HG03196 (cell line): Measurements from ENCODE around the gene TCF23.
"Not testable (repeated sequence)": the region's sequence is repeated elsewhere in the genome, so short reads cannot be mapped to it uniquely, and the experiment has no call there.

ENCODE experiments used
- ATAC-seq: cut with Tn5 transposase; IDR thresholded peaks from one replicate; pipeline ENCODE4 v1.9.1; 2021; ENCODE audit not compliant: unreplicated experiment

The TCF23 gene

GRCh38 chr2:27184115-27184514 is 35.3 kb downstream of the TCF23 start:
- no peak for ATAC-seq

GRCh38 chr2:27185331-27186026 is 36.7 kb downstream of the TCF23 start:
- ATAC-seq, result no peak

GRCh38 chr2:27186613-27187345 is 38.0 kb downstream of the TCF23 start:
- ATAC-seq, result no peak

- ATAC-seq, result no peak
These were observed 41.2 kb downstream of the TCF23 start for GRCh38 chr2:27189989-27190388.

GRCh38 chr2:27191070-27191829 is 42.4 kb downstream of the TCF23 start:
- ATAC-seq, result no peak

- no peak for ATAC-seq
These were observed 45.9 kb downstream of the TCF23 start for GRCh38 chr2:27194538-27195354.

GRCh38 chr2:27195799-27196198 is 47.0 kb downstream of the TCF23 start:
- not testable (repeated sequence) for ATAC-seq

- not testable (repeated sequence) for ATAC-seq
These were observed 49.3 kb downstream of the TCF23 start for GRCh38 chr2:27198068-27198467.

- no peak for ATAC-seq
These were observed 49.8 kb downstream of the TCF23 start for GRCh38 chr2:27198627-27199026.

- no peak for ATAC-seq
These were observed 50.4 kb downstream of the TCF23 start for GRCh38 chr2:27199241-27199640.

- ATAC-seq, result no peak
These were observed 52.9 kb downstream of the TCF23 start for GRCh38 chr2:27201675-27202074.

GRCh38 chr2:27202854-27203253 is 54.0 kb downstream of the TCF23 start:
- ATAC-seq, result no peak

GRCh38 chr2:27203741-27204140 is 54.9 kb downstream of the TCF23 start:
- ATAC-seq, result no peak

GRCh38 chr2:27204566-27204965 is 55.8 kb downstream of the TCF23 start:
- no peak for ATAC-seq

- no peak for ATAC-seq
These were observed 56.4 kb downstream of the TCF23 start for GRCh38 chr2:27205206-27205605.

GRCh38 chr2:27206346-27206745 is 57.5 kb downstream of the TCF23 start:
- no peak for ATAC-seq
